HUES48 (cell line): ENCODE measurements around the gene UBB.

ENCODE experiments used
- H3K27ac ChIP-seq: one replicate; pipeline ENCODE4 v1.7.0; 2013; ENCODE audit warnings: low read depth, low read length, inconsistent platforms
- H3K27me3 ChIP-seq: 2 replicates; pipeline ENCODE4 v1.6.1; 2013; ENCODE audit warnings: mild to moderate bottlenecking, low read length; ENCODE audit not compliant: control insufficient read depth, insufficient read depth
- H3K36me3 ChIP-seq: 2 replicates; pipeline ENCODE4 v1.6.1; 2013; ENCODE audit warnings: low read length; ENCODE audit not compliant: control insufficient read depth, insufficient read depth
- H3K4me1 ChIP-seq: 2 replicates; pipeline ENCODE4 v1.6.1; 2013; ENCODE audit warnings: mild to moderate bottlenecking, low read length; ENCODE audit not compliant: control insufficient read depth, insufficient read depth
- H3K4me3 ChIP-seq: 2 replicates; pipeline ENCODE4 v1.5.1; 2013; ENCODE audit warnings: mild to moderate bottlenecking, low read depth, low read length
- H3K9ac ChIP-seq: 2 replicates; pipeline ENCODE4 v1.6.1; 2013; ENCODE audit warnings: mild to moderate bottlenecking, low read depth, low read length, moderate library complexity
- H3K9me3 ChIP-seq: 2 replicates; pipeline ENCODE4 v1.6.1; 2013; ENCODE audit warnings: low read length; ENCODE audit not compliant: control insufficient read depth, insufficient read depth

The UBB gene

GRCh38 chr17:16380640-16381495 is at the start of gene UBB:
UBB (plus strand) TSS chr17:16381091; CDS start chr17:16381908, 817 bp downstream.
- no peaks in the 10 kb centered on the region for H3K9me3 ChIP-seq
- H3K4me3 ChIP-seq, result peak within 1 kb of the TSS; percentile 95
- H3K9ac ChIP-seq, result peak within 1 kb of the TSS; percentile 93
- H3K27ac ChIP-seq, result peak within 1 kb of the TSS; percentile 97
- peaks cover 22% of the 10 kb centered on the region for H3K36me3 ChIP-seq
- peaks cover 8% of the 10 kb centered on the region for H3K4me1 ChIP-seq
- H3K27me3 ChIP-seq, result no peaks in the 10 kb centered on the region

DNA sequence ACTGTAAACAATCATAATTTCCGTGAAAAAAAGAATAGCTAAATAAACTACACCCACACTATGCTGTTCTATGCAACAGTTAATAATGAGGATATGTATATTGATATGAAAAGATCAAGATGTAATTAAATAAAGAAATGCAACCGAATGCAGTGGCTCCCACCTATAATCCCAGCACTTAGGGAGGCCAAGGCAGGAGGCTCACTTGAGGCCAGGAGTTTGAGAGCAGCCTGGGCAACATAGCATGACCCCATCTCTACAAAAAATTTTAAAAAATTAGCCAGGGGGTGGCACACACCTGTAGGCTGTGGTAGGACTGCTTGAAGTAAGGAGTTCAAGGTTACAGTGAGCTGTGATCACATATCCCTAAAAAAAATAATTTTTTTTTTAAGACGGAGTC is 42.5 kb upstream of the UBB start:
- no peaks in the 10 kb centered on the region for H3K9me3 ChIP-seq
- no peaks in the 10 kb centered on the region for H3K4me1 ChIP-seq
- no peaks in the 10 kb centered on the region for H3K27me3 ChIP-seq
- no peak overlapping the region for H3K27ac ChIP-seq
- H3K9ac ChIP-seq, result no peak overlapping the region
- peaks cover 13% of the 10 kb centered on the region for H3K36me3 ChIP-seq
- no peak overlapping the region for H3K4me3 ChIP-seq

- Histone ChIP-seq H3K36me3 (peaks cover 22% of the 10 kb centered on the region), H3K27me3 (no peaks in the 10 kb centered on the region), H3K9ac (no peak overlapping the region), H3K4me1 (no peaks in the 10 kb centered on the region), H3K27ac (no peak overlapping the region), H3K9me3 (no peaks in the 10 kb centered on the region), H3K4me3 (no peak overlapping the region)
Measured at GRCh38 chr17:16339402-16339801, 41.5 kb upstream of the UBB start.

GRCh38 chr17:16339959-16340358 is 40.9 kb upstream of the UBB start:
- peaks cover 24% of the 10 kb centered on the region for H3K36me3 ChIP-seq
- H3K4me1 ChIP-seq, result no peaks in the 10 kb centered on the region
- H3K4me3 ChIP-seq, result no peak overlapping the region
- no peak overlapping the region for H3K27ac ChIP-seq
- H3K27me3 ChIP-seq, result no peaks in the 10 kb centered on the region
- no peaks in the 10 kb centered on the region for H3K9me3 ChIP-seq
- H3K9ac ChIP-seq, result no peak overlapping the region

GRCh38 chr17:16342979-16343378 is 37.9 kb upstream of the UBB start:
- Histone ChIP-seq H3K27me3 (no peaks in the 10 kb centered on the region), H3K27ac (no peak overlapping the region), H3K9ac (no peak overlapping the region), H3K4me3 (no peak overlapping the region), H3K4me1 (no peaks in the 10 kb centered on the region), H3K36me3 (peaks cover 48% of the 10 kb centered on the region), H3K9me3 (no peaks in the 10 kb centered on the region)

DNA sequence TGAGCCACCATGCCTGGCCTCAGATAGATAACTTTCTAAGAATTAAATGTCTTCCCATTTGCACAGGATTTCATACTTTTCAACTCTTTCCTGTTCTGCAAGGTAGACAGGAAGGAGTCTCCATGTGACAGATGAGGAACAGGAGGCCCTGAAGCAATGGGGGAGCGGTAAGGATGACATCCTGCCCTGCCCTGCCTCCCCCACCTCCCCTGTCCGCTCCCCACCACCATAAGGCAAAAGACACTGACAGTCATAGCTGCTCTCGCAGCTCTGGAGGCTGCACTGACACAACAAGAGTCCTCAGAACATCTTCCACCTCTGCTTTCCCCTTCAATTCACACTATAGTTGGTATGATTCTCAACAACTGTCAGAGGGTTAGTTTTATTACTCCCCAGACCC is 37.3 kb upstream of the UBB start:
- Histone ChIP-seq H3K27me3 (no peaks in the 10 kb centered on the region), H3K4me1 (no peaks in the 10 kb centered on the region), H3K9me3 (no peaks in the 10 kb centered on the region), H3K27ac (no peak overlapping the region), H3K4me3 (no peak overlapping the region), H3K9ac (no peak overlapping the region), H3K36me3 (peaks cover 54% of the 10 kb centered on the region)

DNA sequence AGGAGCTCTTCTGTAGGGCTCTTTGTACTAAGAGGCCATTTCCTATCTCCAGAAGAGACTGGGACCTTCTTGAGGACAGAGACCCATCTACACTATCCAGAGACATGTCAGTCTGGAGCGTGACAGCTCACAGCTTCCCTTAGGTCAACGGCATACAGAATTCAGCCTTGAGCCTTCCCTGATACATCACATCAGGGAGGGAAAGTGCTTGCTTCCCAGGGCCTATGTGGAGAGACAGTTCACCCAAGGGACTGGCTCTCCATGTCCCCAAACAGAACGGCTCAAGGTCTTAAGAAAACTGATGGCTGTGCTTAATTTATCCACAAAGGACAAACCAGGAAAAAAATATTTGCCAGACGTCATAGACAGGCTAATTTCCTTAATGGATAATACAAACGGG is 35.3 kb upstream of the UBB start:
- no peaks in the 10 kb centered on the region for H3K9me3 ChIP-seq
- no peaks in the 10 kb centered on the region for H3K4me1 ChIP-seq
- H3K4me3 ChIP-seq, result no peak overlapping the region
- H3K36me3 ChIP-seq, result peaks cover 69% of the 10 kb centered on the region
- H3K27me3 ChIP-seq, result no peaks in the 10 kb centered on the region
- H3K27ac ChIP-seq, result no peak overlapping the region
- no peak overlapping the region for H3K9ac ChIP-seq

- Histone ChIP-seq H3K4me1 (no peaks in the 10 kb centered on the region; the same call in 1 of the 2 replicates), H3K36me3 (peaks cover 69% of the 10 kb centered on the region), H3K9ac (no peak overlapping the region), H3K27ac (no peak overlapping the region), H3K27me3 (no peaks in the 10 kb centered on the region), H3K4me3 (no peak overlapping the region), H3K9me3 (no peaks in the 10 kb centered on the region)
Measured at GRCh38 chr17:16346721-16347271, 34.1 kb upstream of the UBB start.

- Histone ChIP-seq H3K36me3 (peaks cover 55% of the 10 kb centered on the region), H3K9me3 (no peaks in the 10 kb centered on the region), H3K4me3 (no peak overlapping the region)
Measured at GRCh38 chr17:16348586-16348985, 32.3 kb upstream of the UBB start.

DNA sequence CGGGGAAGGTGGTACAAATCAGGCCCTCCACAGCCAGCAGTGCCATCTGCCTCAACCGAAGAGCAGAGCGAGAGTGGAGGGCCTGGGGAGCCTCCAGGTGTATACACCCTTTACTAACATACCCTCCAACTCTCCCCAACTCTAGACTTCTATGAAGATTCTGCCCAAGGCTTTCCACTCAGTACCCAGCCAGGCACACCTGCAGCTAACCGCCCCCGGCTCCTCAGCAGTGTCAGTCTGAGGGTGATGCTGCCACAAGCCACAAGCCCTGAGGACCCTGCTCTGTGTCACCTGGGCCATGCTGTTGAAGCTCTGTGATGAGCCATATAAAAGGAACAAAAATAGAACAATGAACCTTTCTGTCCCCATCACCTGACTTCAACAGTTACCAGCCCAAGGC is 31.5 kb upstream of the UBB start:
- H3K4me3 ChIP-seq, result no peak overlapping the region
- no peak overlapping the region for H3K9ac ChIP-seq
- H3K4me1 ChIP-seq, result peaks cover 5% of the 10 kb centered on the region
- no peak overlapping the region for H3K27ac ChIP-seq
- peaks cover 3% of the 10 kb centered on the region; the same call in 1 of the 2 replicates for H3K27me3 ChIP-seq
- peaks cover 47% of the 10 kb centered on the region for H3K36me3 ChIP-seq
- H3K9me3 ChIP-seq, result no peaks in the 10 kb centered on the region

More at GRCh38 chr17:16348586-16348985, 32.3 kb upstream of the UBB start:
- peaks cover under 1% of the 10 kb centered on the region; the same call in 1 of the 2 replicates for H3K27me3 ChIP-seq
- H3K27ac ChIP-seq, result no peak overlapping the region
- peaks cover under 1% of the 10 kb centered on the region for H3K4me1 ChIP-seq
- no peak overlapping the region for H3K9ac ChIP-seq

GRCh38 chr17:16351831-16352230 is 29.1 kb upstream of the UBB start:
- Histone ChIP-seq H3K27ac (peak overlapping the region; percentile 86), H3K9ac (peak overlapping the region; percentile 96), H3K36me3 (peaks cover 32% of the 10 kb centered on the region), H3K9me3 (no peaks in the 10 kb centered on the region), H3K27me3 (peaks cover 3% of the 10 kb centered on the region; the same call in 1 of the 2 replicates), H3K4me1 (peaks cover 5% of the 10 kb centered on the region), H3K4me3 (peak overlapping the region; percentile 97)
